MV-4-11 (cell line): Measurements from ENCODE around the gene BSN.

Experiments
- DNase-seq: peaks from one replicate; lab custom pipeline; 2025; lab: John Stamatoyannopoulos, UW

BSN gene

DNA sequence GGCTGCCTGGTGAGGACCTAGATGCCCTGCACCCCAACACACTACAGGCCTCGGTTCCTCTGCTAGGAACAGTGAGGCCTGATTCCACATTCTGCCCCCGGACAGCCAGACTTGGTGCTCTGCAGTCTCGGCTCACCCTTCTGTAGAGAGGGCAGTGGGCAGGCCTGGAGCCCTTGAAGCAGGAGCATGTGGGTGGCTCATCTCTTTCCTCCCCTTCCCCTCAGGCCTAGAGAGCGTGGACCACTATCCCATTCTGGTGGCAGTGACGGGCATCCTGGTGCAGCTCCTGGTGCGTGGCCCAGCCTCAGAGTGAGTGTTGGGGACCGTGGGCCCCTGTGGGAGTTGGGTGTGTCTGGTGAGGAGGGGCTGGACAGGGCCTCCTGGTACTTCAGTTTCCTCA is 161.9 kb downstream of the BSN start:
- DNase-seq = no peak

DNA sequence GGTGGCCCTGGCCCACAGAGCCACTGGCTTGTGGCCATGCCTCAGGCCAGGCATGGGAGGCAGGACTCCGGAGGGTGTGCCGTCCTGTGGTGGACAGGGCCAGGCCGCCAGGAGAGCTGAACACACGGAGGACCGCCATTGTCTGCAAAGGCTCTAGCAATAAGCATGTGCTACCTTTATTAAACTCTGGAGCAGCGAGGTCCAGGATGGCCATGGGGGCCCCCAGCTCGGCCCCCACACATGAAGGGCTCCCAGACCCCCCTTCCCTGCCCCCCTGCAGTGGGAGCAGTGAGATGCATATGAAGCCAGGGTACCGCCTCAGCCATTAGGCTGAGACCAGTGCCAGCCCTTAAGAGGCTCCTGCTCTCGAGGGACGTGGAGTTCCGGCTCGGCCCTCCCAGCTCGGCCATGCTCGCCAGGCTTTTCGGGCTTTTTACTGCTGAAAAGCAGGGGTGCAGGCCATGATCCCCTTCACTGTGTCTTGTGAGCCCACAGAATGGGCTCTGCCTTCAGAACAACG is 162.5 kb downstream of the BSN start:
- no peak for DNase-seq

DNA sequence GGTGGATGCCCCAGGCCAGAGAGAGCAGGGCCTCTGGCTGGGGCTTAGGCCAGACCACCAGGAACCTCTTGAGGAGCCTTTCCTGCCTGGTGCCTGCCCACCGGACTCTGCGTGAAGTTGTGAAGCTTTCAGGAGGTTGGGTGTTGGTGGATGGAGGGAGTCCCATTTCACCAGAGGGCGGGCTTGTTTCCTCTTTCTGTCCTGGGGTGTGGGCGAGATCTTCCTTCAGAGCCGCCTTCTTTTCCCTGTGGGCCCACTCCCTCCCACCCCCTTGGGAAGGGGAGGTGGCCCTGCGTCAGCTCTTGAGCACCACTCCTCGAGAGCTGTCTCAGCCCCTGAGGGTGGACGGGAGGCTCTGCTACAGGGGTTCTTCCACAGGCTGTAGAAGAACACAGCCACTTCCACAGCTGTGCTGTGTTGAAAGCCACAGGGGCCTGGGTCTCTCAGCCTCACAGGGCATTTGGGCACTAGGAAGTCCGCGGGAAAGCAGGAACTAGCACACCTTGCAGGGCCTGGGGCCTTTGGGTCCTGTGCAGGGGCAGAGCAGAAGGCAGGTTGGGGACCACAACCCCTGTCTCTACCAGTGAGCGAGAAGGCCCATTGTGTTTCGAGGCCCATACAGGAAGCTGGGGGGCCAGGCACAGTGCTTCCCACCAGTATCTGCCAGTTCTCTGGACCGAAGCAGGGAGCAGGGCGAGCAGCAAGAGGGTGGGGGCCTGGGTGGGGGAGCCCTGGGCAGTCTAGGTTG is 163.1 kb downstream of the BSN start:
- no peak for DNase-seq

DNA sequence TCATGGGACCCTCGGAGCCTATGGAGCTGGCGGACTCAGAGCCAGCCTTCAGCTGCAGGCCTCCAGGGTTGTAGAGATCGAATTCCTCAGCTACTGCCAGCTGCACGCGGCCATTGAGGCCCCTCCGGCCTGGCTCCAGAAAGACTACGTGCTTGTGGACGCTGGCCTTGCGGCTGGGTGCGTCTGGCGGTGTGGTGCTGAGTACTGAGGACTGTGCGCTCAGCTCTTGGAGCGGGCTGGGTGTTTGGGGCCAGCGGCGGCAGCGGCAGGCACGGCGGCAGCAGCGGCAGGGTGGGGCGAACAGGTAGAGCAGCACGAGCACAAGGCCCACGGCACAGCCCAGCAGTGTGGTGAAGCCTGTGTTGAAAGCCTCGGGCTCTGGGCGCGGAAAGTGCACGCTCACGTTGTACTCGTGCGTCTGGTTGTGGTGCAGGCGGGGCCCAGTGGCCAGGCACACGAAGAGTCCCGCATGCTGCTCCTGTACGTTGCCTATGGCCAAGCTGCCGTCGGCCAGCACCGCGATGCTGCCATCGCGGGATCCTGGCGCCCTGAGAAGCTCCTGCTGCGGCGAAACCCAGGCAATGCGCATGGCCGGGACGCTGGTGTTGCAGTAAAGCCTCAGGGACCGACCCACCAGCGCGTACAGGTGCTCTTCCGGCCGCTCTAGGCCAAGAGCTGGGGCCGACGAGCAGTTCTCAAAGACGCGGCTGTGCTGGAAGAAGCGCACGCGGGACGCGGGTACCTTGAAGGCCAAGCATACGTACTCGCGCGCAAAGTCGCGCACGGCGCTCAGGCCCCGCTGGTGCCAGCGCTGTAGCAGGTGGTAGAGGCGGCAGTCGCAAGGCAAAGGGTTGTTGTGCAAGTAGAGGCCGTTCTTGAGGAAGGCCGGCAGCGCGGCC is 163.9 kb downstream of the BSN start:
- DNase-seq = peak; percentile 1

DNA sequence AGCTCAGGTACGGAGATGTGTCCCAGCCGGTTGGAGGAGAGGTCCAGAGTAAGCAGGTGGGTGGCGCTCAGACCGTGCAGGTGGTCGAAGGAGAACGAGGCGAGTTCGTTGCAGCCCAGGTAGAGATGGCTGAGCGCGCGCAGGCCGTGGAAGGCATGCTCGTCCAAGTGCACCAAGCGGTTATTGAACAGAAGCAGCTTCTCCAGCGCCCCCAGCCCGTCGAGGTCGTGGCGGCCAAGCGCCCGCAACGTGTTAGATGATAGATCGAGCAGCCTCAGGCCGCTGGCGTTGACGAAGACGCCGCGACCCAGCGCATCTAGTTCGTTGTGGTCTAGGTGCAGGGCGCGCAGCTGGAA is 164.6 kb downstream of the BSN start:
- DNase-seq = no peak

DNA sequence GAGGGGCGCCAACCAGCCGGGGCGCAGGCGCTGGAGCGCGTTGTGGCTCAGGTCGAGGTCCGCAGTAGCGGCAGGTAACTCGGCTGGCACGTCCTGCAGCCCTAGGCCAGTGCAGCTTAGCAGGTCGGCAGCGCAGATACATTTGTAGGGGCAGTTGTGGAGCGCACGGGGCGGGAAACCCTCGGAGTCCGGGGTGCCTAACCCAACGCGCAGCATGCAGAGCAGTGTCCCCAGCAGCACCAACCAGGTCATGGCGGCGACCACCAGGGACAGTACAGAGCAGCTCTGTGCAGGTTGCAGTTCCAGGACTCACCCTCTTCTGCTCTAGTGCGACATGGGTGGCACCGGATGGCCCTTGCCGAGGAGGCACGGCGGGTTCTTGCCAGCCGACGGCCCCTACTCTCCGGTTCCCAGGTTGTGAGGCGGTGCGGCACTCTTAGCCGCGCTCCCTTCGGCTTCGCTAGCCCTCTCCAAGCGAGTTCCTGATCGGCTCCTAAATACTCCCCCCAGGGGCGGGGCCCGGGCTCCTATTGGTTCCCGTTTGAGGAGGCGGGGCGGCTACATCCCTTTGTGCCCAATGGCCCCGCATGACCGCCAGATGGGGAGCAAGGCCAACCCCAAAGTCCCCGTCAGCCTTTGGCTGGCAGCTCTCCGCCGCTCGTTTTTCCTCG is 165.1 kb downstream of the BSN start, which contains the start of gene AMIGO3:
Gene AMIGO3, minus strand, starts transcription at position 471 of the 671 bp plus-strand sequence. Its CDS starts 219 bp downstream, at position 252.
- peak; percentile 92 for DNase-seq
